Mesenchymal stem cell (in vitro differentiated cells and primary cell): Measurements from ENCODE around the gene BIRC6.
A peak's percentile ranks its signal among the peaks of the same experiment; 100 is the strongest.

Experiments used
- DNase-seq: peaks from one replicate; pipeline ENCODE4 v3.0.0-alpha.2; 2013
- H2AFZ ChIP-seq: one replicate; pipeline ENCODE4 v1.6.1; 2013; ENCODE audit warnings: low read depth, mild to moderate bottlenecking, control low read depth, inconsistent platforms, low read length, moderate library complexity
- H2AK5ac ChIP-seq: 2 replicates; pipeline ENCODE4 v1.6.1; 2013; ENCODE audit warnings: low read length, moderate library complexity, mild to moderate bottlenecking, inconsistent platforms; ENCODE audit not compliant: severe bottlenecking
- H2BK120ac ChIP-seq: one replicate; pipeline ENCODE4 v1.6.1; 2013; ENCODE audit warnings: low read depth, mild to moderate bottlenecking, inconsistent platforms, low read length, moderate library complexity
- H2BK12ac ChIP-seq, 2 experiments: one replicate each; pipeline ENCODE4 v1.6.1; 2013; ENCODE audit warnings: inconsistent platforms in 2 of 2, low read length in 2 of 2, mild to moderate bottlenecking in 2 of 2, moderate library complexity in 2 of 2, control low read depth in 1 of 2
- H2BK15ac ChIP-seq: one replicate; pipeline ENCODE4 v1.6.1; 2013; ENCODE audit warnings: mild to moderate bottlenecking, low read depth, inconsistent platforms; ENCODE audit not compliant: poor library complexity, severe bottlenecking
- H2BK5ac ChIP-seq: 2 replicates; pipeline ENCODE4 v1.6.1; 2013; ENCODE audit warnings: low read depth, mild to moderate bottlenecking, low read length, control low read depth, inconsistent platforms; ENCODE audit not compliant: poor library complexity, severe bottlenecking
- H3K14ac ChIP-seq, 2 experiments: one replicate each; pipeline ENCODE4 v1.6.1; 2013; ENCODE audit warnings: inconsistent platforms in 2 of 2, low read length in 2 of 2, control low read depth in 1 of 2, mild to moderate bottlenecking in 1 of 2, moderate library complexity in 1 of 2
- H3K18ac ChIP-seq, 2 experiments: one replicate each; pipeline ENCODE4 v1.6.1; 2013; ENCODE audit warnings: inconsistent platforms in 2 of 2, low read length in 2 of 2, control low read depth in 1 of 2, low read depth in 1 of 2, mild to moderate bottlenecking in 1 of 2
- H3K23ac ChIP-seq, 2 experiments: one replicate each; pipeline ENCODE4 v1.6.1; 2013; ENCODE audit warnings: inconsistent platforms in 2 of 2, low read length in 2 of 2, mild to moderate bottlenecking in 2 of 2, moderate library complexity in 2 of 2, control low read depth in 1 of 2
- H3K27ac ChIP-seq: 2 replicates; pipeline ENCODE4 v1.5.1; 2013; ENCODE audit warnings: mild to moderate bottlenecking, moderate library complexity, low read length, control low read depth, inconsistent platforms; ENCODE audit not compliant: poor library complexity, severe bottlenecking
- H3K27me3 ChIP-seq, 2 experiments: 2 replicates each; pipeline versions ENCODE4 v1.6.1 to v1.7.0; 2013; ENCODE audit warnings: low read length in 2 of 2, mild to moderate bottlenecking in 2 of 2, moderate library complexity in 2 of 2, control low read depth in 1 of 2, inconsistent platforms in 1 of 2; ENCODE audit not compliant: control insufficient read depth in 1 of 2, insufficient read depth in 1 of 2
- H3K36me3 ChIP-seq, 2 experiments: 2 replicates each; pipeline versions ENCODE4 v1.6.1 to v1.7.0; 2013; ENCODE audit warnings: low read length in 2 of 2, control low read depth in 1 of 2, inconsistent platforms in 1 of 2, low read depth in 1 of 2, mild to moderate bottlenecking in 1 of 2; ENCODE audit not compliant: insufficient read depth in 2 of 2, control insufficient read depth in 1 of 2
- H3K4ac ChIP-seq, 2 experiments: one replicate each; pipeline ENCODE4 v1.6.1; 2013; ENCODE audit warnings: inconsistent platforms in 2 of 2, low read length in 2 of 2, mild to moderate bottlenecking in 2 of 2, moderate library complexity in 2 of 2, control low read depth in 1 of 2, low read depth in 1 of 2
- H3K4me1 ChIP-seq: 2 replicates; pipeline ENCODE4 v1.6.1; 2013; ENCODE audit warnings: low read depth, low read length, control low read depth; ENCODE audit not compliant: control insufficient read depth, insufficient read depth
- H3K4me2 ChIP-seq: 2 replicates; pipeline ENCODE4 v1.6.1; 2013; ENCODE audit warnings: low read length, mild to moderate bottlenecking, inconsistent platforms; ENCODE audit not compliant: poor library complexity, severe bottlenecking
- H3K4me3 ChIP-seq, 2 experiments: 2 replicates each; pipeline versions ENCODE4 v1.5.1 to v1.7.0; 2013; ENCODE audit warnings: low read length in 2 of 2, mild to moderate bottlenecking in 2 of 2, control low read depth in 1 of 2, low read depth in 1 of 2; ENCODE audit not compliant: insufficient read depth in 1 of 2
- H3K79me1 ChIP-seq: replicated peaks from 2 replicates; pipeline ENCODE4 v1.6.1; 2013; ENCODE audit warnings: mild to moderate bottlenecking, control low read depth, low read length, inconsistent platforms; ENCODE audit not compliant: poor library complexity, severe bottlenecking
- H3K9ac ChIP-seq: 2 replicates; pipeline ENCODE4 v1.7.0; 2013; ENCODE audit warnings: mild to moderate bottlenecking, low read length, moderate library complexity
- H3K9me3 ChIP-seq: 2 replicates; pipeline ENCODE4 v1.7.0; 2013; ENCODE audit warnings: mild to moderate bottlenecking, low read length; ENCODE audit not compliant: control insufficient read depth
- H4K8ac ChIP-seq: one replicate; pipeline ENCODE4 v1.6.1; 2013; ENCODE audit warnings: inconsistent platforms, mild to moderate bottlenecking, low read length, moderate library complexity
- H4K91ac ChIP-seq: one replicate; pipeline ENCODE4 v1.6.1; 2013; ENCODE audit warnings: mild to moderate bottlenecking, low read length, inconsistent platforms
- WGBS: methylation state at CpG from one replicate; pipeline ENCODE4 v1.1.7; 2013; ENCODE audit warnings: mixed read lengths; 5-methylcytosine and 5-hydroxymethylcytosine counted together

The BIRC6 gene

GRCh38 chr2:32553829-32554432 is 197.1 kb downstream of the BIRC6 start:
- H3K79me1 ChIP-seq: peaks cover 2% of the 10 kb centered on the region
- H3K4me2 ChIP-seq: no peak overlapping the region
- H2BK120ac ChIP-seq: no peak overlapping the region
- no peak overlapping the region for H4K91ac ChIP-seq
- H3K23ac ChIP-seq: no peak overlapping the region
- H3K36me3 ChIP-seq: peaks cover 7 to 23% of the 10 kb centered on the region in 2 experiments
- H2AFZ ChIP-seq: no peak overlapping the region
- H3K27ac ChIP-seq: no peak overlapping the region
- no peak overlapping the region for H2BK5ac ChIP-seq
- H3K27me3 ChIP-seq: no peaks in the 10 kb centered on the region
- no peak overlapping the region for H3K18ac ChIP-seq
- WGBS: 100% methylated on average over 1 of the region's 2 CpGs
- H2AK5ac ChIP-seq: no peak overlapping the region
- peak overlapping the region; percentile 16 for H3K9ac ChIP-seq
- H3K14ac ChIP-seq: no peak overlapping the region
- no peak overlapping the region for H2BK15ac ChIP-seq
- no peaks in the 10 kb centered on the region for H3K4me1 ChIP-seq
- H4K8ac ChIP-seq: no peak overlapping the region
- peak; percentile 66 for DNase-seq
- no peak overlapping the region for H2BK12ac ChIP-seq
- no peaks in the 10 kb centered on the region for H3K9me3 ChIP-seq
- H3K4ac ChIP-seq: no peak overlapping the region
- no peak overlapping the region for H3K4me3 ChIP-seq

DNA sequence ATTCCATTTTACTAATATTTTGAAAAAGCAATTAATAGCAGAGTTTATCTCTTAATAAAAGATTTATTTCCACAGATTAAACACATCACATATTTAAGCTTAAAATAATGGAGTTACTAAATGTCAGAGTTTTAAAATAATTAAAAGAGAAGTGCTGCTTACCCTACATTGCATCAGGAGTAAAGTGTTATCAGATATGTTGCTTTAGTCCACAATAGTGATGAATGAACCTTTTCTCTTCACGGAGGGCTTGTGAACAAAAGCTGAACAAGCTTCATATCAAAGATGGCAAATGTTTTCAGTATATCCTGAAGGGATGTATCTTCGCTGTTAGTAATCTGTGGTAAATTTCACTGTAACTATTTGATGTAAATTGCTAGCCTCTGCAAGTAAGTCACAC is 201.7 kb downstream of the BIRC6 start:
- 94% methylated on average over 1 of the region's 2 CpGs for WGBS
- H3K9ac ChIP-seq: peak overlapping the region; percentile 3
- H3K18ac ChIP-seq: no peak overlapping the region
- H4K8ac ChIP-seq: no peak overlapping the region
- no peak overlapping the region for H3K27ac ChIP-seq
- peaks cover 17 to 28% of the 10 kb centered on the region in 2 experiments for H3K36me3 ChIP-seq
- no peak overlapping the region for H3K4ac ChIP-seq
- H3K23ac ChIP-seq: no peak overlapping the region
- no peak overlapping the region for H3K4me3 ChIP-seq
- H2BK5ac ChIP-seq: no peak overlapping the region
- no peaks in the 10 kb centered on the region for H3K4me1 ChIP-seq
- H3K4me2 ChIP-seq: no peak overlapping the region
- no peaks in the 10 kb centered on the region for H3K9me3 ChIP-seq
- no peak overlapping the region for H2BK120ac ChIP-seq
- no peak overlapping the region for H2BK12ac ChIP-seq
- no peaks in the 10 kb centered on the region for H3K27me3 ChIP-seq
- no peak overlapping the region for H3K14ac ChIP-seq
- peaks cover 4% of the 10 kb centered on the region for H3K79me1 ChIP-seq
- H2BK15ac ChIP-seq: no peak overlapping the region
- no peak overlapping the region for H2AK5ac ChIP-seq
- no peak overlapping the region for H4K91ac ChIP-seq
- DNase-seq: no peak
- no peak overlapping the region for H2AFZ ChIP-seq

- Histone ChIP-seq H2AFZ (no peak overlapping the region), H3K18ac (no peak overlapping the region), H3K23ac (no peak overlapping the region), H2BK15ac (no peak overlapping the region), H4K91ac (no peak overlapping the region), H3K27me3 (no peaks in the 10 kb centered on the region), H3K4me1 (no peaks in the 10 kb centered on the region), H3K9me3 (no peaks in the 10 kb centered on the region), H2BK12ac (no peak overlapping the region), H3K4me2 (no peak overlapping the region), H2BK120ac (no peak overlapping the region), H3K79me1 (peaks cover 4% of the 10 kb centered on the region), H2AK5ac (no peak overlapping the region), H3K27ac (no peak overlapping the region), H3K4ac (no peak overlapping the region), H2BK5ac (no peak overlapping the region), H3K36me3 (peaks cover 19 to 30% of the 10 kb centered on the region in 2 experiments), H3K4me3 (no peak overlapping the region), H3K9ac (peak overlapping the region; percentile 3), H4K8ac (no peak overlapping the region), H3K14ac (no peak overlapping the region)
- DNase-seq: peak; percentile 82
- WGBS: 81% methylated on average over 3 of the region's 3 CpGs
Observed at GRCh38 chr2:32559136-32559535, 202.3 kb downstream of the BIRC6 start.

GRCh38 chr2:32562906-32563305 is 206.1 kb downstream of the BIRC6 start:
- H2BK120ac ChIP-seq: no peak overlapping the region
- no peak overlapping the region for H2BK12ac ChIP-seq
- H2BK15ac ChIP-seq: no peak overlapping the region
- H3K18ac ChIP-seq: no peak overlapping the region
- no peak for DNase-seq
- H3K4me2 ChIP-seq: no peak overlapping the region
- no peak overlapping the region for H3K14ac ChIP-seq
- H3K4me1 ChIP-seq: no peaks in the 10 kb centered on the region
- H2AK5ac ChIP-seq: no peak overlapping the region
- no peak overlapping the region for H3K4me3 ChIP-seq
- H3K4ac ChIP-seq: no peak overlapping the region
- peaks cover 13% of the 10 kb centered on the region for H3K9me3 ChIP-seq
- H3K27me3 ChIP-seq: no peaks in the 10 kb centered on the region
- 100% methylated on average over 2 of the region's 4 CpGs for WGBS
- H3K79me1 ChIP-seq: peaks cover 11% of the 10 kb centered on the region
- H3K9ac ChIP-seq: no peak overlapping the region
- no peak overlapping the region for H3K23ac ChIP-seq
- no peak overlapping the region for H3K27ac ChIP-seq
- H3K36me3 ChIP-seq: peaks cover 25 to 53% of the 10 kb centered on the region in 2 experiments
- H4K8ac ChIP-seq: no peak overlapping the region
- no peak overlapping the region for H2BK5ac ChIP-seq
- no peak overlapping the region for H4K91ac ChIP-seq
- H2AFZ ChIP-seq: no peak overlapping the region
